ENCODE results near the gene SSBP4. TPM values are rescaled to one million over a fixed set of nuclear protein-coding genes. Genes with fewer than 3 reads are reported as not detected.

SSBP4 gene
- polyA plus RNA-seq, 2 of the 4 experiments (the other 2 are of a cell fraction), result 6.9 to 43.2 TPM

DNA sequence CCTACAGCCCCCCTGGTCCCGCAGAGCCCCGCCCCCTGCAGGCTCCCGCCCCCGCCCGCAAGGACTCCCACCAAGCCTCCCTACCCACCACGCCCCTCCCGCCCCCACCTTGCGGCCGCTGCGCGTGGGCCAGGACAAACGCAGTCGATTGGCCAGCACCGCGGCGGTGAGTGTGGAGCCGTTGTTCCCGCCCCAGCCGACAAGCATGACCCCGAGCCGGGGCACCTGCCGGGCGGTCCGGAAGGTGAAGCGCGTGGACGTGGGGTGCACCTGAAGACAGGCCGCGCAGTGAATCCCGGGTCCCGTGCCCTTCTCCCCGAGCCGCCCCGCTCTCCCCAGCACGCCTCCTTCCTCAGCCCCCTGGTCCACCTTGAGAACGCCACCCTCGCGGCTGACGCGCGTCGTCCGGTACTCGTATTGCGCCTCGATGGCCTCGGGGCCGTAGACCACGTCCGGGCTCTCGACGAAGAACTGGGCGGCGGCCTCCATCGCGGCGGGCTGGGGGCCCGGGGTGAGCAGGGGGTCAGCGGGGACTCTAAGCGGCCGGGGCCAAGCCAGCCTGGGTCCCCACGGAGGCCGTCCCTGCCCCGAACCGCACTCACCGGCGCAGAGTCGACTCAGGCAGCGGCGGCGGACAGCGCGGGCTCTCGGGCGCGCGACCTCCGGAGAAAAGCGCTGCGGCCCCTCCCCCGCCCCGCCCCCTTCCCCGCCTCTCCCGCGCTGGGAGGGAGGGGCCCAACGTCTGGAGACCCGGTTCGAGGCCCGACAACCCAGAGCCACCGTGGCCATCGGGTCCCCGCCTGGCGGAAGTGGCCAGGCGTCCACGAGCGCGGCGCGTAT, 18.5 kb downstream of the SSBP4 start, which contains the start of gene ISYNA1:
ISYNA1 (minus strand) TSS at position 643 of the 840 bp plus-strand sequence; CDS start at position 489, 154 bp downstream.
- H3K4me3 ChIP-seq, result peak within 1 kb of the TSS; percentile 76
- H3K9me3 ChIP-seq, result no peaks in the 10 kb centered on the region
- ChIA-PET CTCF (interaction anchor here (2.8 kb wide), 1 partner anchor 13 kb away, joined by 18 read pairs; no protein-coding TSS in a partner anchor), POLR2A (interaction anchor here (0.6 kb wide), 1 partner anchor 112 kb away, joined by 4 read pairs; no protein-coding TSS in a partner anchor)
- ATAC-seq (peak; percentile 30 to 62), DNase-seq (ENCODE audit: low read depth in 1 of 2, low spot score in 1 of 2) (peak in 1 of 2 experiments; percentile 69), FAIRE-seq (no peak)
- H3K27ac ChIP-seq, result peak within 1 kb of the TSS; percentile 82 to 96
- H3K4me1 ChIP-seq, result peaks cover 30% of the 10 kb centered on the region
- WGBS (ENCODE audit: missing lambda C conversion rate), result no CpG with 5 or more reads among the region's 99 CpGs
- peak within 1 kb of the TSS; percentile 98 for H3K4me2 ChIP-seq
- TF ChIP-seq, protein P1, sequence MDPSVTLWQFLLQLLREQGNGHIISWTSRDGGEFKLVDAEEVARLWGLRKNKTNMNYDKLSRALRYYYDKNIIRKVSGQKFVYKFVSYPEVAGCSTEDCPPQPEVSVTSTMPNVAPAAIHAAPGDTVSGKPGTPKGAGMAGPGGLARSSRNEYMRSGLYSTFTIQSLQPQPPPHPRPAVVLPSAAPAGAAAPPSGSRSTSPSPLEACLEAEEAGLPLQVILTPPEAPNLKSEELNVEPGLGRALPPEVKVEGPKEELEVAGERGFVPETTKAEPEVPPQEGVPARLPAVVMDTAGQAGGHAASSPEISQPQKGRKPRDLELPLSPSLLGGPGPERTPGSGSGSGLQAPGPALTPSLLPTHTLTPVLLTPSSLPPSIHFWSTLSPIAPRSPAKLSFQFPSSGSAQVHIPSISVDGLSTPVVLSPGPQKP (IDR thresholded peaks at IDR 0.05; ENCODE audit: low read depth, low read length), result no peak
- TF ChIP-seq GATA3 (IDR thresholded peaks at IDR 0.05; ENCODE audit: borderline replicate concordance) (no peak), PHF8 (IDR thresholded peaks at IDR 0.05; ENCODE audit: borderline replicate concordance, low read depth) (no peak), POLR2A (IDR thresholded peaks at IDR 0.05; ENCODE audit: low read length) (peak; percentile 16; the same call in 1 of the 2 replicates), JUN (IDR thresholded peaks at IDR 0.05) (peak in 1 of 2 experiments; percentile 33; a peak in 2 of 5 replicates)
- TF ChIP-seq, protein P2, sequence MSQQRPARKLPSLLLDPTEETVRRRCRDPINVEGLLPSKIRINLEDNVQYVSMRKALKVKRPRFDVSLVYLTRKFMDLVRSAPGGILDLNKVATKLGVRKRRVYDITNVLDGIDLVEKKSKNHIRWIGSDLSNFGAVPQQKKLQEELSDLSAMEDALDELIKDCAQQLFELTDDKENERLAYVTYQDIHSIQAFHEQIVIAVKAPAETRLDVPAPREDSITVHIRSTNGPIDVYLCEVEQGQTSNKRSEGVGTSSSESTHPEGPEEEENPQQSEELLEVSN (IDR thresholded peaks at IDR 0.05; ENCODE audit: borderline replicate concordance, low read depth), result 0 out of 2 replicates have a peak, but pooled peaks have one; percentile 73
- TF ChIP-seq, protein P3, sequence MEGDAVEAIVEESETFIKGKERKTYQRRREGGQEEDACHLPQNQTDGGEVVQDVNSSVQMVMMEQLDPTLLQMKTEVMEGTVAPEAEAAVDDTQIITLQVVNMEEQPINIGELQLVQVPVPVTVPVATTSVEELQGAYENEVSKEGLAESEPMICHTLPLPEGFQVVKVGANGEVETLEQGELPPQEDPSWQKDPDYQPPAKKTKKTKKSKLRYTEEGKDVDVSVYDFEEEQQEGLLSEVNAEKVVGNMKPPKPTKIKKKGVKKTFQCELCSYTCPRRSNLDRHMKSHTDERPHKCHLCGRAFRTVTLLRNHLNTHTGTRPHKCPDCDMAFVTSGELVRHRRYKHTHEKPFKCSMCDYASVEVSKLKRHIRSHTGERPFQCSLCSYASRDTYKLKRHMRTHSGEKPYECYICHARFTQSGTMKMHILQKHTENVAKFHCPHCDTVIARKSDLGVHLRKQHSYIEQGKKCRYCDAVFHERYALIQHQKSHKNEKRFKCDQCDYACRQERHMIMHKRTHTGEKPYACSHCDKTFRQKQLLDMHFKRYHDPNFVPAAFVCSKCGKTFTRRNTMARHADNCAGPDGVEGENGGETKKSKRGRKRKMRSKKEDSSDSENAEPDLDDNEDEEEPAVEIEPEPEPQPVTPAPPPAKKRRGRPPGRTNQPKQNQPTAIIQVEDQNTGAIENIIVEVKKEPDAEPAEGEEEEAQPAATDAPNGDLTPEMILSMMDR (IDR thresholded peaks at IDR 0.05), result no peak
- TF ChIP-seq, protein P4, sequence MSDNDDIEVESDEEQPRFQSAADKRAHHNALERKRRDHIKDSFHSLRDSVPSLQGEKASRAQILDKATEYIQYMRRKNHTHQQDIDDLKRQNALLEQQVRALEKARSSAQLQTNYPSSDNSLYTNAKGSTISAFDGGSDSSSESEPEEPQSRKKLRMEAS (IDR thresholded peaks at IDR 0.05), result peak; percentile 69

DNA sequence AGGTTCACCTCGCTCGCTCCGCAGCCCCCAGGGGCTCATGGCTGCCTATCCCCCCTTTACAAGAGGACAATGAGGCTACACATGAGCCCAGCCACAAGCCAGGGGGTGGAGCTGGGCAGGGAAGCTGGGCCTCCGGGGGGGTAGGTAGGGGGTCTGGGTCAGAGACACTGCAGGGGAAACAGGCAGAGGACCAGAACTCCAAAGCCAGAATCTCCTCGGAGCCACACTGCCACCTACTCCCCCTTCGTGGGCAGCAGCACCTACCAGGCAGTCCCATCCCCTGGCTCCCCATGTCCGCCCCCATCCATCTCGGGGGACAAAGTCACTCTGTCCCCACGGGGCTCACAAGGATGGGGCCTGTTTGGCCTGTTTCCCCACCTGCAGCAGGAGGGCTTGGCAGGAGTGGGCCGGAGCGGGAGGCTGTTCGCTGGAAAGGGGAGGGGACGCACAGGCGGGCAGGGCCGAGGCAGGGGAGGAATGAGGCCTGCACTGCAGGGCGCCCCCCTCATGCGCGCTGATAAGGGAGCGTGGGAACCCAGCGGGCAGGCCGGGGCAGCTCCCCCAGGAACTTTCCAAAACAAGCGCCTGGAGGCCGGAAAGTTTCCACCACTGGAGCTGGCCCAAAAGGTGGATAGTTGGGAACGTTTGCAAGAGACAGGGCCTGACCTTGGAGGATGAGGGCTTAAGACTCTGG, 19.3 kb downstream of the SSBP4 start:
- TF ChIP-seq, protein P3 (IDR thresholded peaks at IDR 0.05), result no peak
- no peak for TF ChIP-seq TP53 (CRISPR knock-in tag; IDR thresholded peaks at IDR 0.05)
- no peak for TF ChIP-seq ZC3H11A (IDR thresholded peaks at IDR 0.05)
- no peak for TF ChIP-seq MAZ (IDR thresholded peaks at IDR 0.05; ENCODE audit: borderline replicate concordance, low read depth, low read length)
- no peak for TF ChIP-seq MAFK (IDR thresholded peaks at IDR 0.05; ENCODE audit: partially characterized antibody)
- no peaks in the 10 kb centered on the region for H3K9me3 ChIP-seq
- ATAC-seq (no peak), DNase-seq (ENCODE audit: low read depth in 1 of 2, low spot score in 1 of 2) (no peak), FAIRE-seq (no peak)
- H3K4me2 ChIP-seq, result peak overlapping the region; percentile 98
- H3K27ac ChIP-seq, result peak overlapping the region; percentile 82 to 96
- 68% methylated on average over 19 of the region's 24 CpGs for WGBS (ENCODE audit: missing lambda C conversion rate)
- POLR2A ChIA-PET, result interaction anchor here (1.1 kb wide), 1 partner anchor 151 kb away, joined by 3 read pairs; no protein-coding TSS in a partner anchor
- H3K4me1 ChIP-seq, result peaks cover 30% of the 10 kb centered on the region
- CTCF ChIA-PET, result interaction anchor here (0.8 to 3.3 kb wide), 4 partner anchors 12 to 99 kb away, joined by 3 to 18 read pairs (median 8); no protein-coding TSS in a partner anchor
- H3K4me3 ChIP-seq, result peak overlapping the region; percentile 76; the same call in 2 of the 3 replicates
